ENCODE results near the gene MMP11.

MMP11 gene

DNA sequence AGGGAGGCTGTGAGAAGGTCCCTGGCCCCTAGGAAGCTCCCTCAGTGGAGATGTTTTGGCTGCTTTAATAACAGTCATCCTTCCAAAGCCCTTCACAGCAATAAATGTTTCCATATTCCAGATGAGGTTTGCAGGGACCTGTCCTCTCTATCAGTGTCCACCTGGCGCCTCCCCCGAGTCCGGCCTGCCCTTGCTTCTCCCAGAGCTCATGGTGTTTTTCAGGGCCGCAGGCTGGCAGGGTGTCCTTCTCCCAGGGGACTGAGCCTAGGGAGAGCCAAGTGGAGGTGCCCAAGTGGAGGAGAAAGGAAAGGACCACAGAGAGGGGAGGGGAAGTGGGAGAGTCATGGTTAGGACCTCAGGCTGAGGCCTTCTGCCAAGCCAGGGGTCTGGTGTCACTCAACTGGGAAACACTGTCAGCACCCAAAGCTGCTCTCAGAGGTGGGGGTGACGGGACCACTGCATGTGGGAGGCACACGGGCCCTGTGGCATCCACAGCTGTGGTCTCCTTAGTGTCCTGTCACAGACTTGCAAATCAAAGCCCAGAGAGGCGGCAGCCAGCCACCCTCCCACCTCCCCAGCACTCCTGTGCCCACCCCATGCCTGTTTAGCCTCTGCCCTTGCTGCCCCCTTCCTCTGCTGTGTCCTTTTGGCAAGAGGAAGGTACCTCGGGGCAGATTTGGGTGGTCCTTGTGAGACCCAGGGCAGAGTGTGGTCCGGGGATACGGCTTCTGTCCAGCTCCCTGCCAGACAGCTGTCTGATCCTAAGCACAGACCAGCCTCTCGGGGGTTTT lies 59.8 kb downstream of the MMP11 start:
- DNase-seq: no peak

DNA sequence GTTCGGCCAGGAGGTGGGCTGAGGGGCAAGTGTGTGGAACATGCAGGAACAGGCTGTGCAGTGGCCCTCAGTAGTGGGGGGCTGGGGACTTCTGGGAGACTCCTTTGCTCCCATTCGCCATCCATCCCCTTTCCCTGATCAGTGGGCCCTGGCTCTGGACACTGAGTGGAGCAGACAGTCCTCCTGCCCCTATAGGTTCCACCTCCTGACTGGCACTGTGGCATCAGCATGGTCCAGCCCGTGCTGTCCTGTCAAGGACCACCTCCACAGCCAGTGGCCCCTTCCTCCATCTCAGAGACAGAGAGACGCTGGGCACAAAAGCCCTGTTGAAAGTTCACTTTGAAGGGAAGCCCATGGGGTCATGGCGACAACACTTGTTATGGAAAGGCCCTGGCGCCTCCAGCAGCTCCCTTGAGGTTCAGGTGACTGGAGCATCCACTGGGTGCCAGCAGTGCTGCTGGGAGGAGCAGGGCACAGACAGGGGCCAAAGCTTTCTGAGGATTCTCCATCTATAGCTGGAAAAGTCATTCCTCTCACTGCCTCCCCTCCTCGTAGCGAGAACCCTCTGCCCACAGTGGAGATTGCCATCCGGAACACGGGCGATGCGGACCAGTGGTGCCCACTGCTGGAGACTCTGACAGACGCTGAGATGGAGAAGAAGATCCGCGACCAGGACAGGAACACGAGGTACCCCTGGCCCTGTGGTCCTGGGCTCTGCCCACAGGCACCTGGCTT lies 60.5 kb downstream of the MMP11 start:
- no peak for DNase-seq
